NCI-H128 (cell line): ENCODE data around the gene ROR1.
A peak's percentile ranks its signal among the peaks of the same experiment; 100 is the strongest.

Experiments used
- DNase-seq: peaks from one replicate; lab custom pipeline; 2025; ENCODE audit not compliant: unreplicated experiment; lab: John Stamatoyannopoulos, UW

The ROR1 gene

DNA sequence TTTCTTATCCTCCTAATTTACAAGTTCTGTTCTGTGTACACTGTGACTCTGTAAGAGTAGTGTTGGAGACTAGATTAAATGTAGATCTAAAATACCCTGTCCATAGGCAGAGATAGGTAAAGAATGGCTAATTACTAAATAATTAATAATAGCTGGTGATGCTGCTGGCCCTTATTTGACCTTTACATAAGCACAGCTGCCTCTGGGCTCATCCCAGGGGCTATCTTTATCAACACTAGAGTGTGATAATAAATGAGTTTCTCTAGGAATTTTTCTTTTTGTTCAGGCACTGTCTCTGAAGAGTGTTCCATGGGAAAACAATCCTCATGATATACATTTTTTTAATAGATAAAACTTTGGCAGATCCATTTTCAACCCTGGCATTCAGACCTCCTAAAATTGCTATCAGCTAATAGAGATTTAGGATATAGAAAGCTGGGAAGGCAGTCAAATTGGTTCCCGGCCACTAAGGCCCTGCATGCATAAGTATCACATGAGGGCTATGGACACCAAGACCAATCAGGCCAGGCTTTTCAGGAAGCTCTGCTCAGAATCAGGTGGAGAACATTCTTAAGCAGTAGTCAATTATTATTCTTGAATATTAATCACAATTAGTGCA, 107.2 kb downstream of the ROR1 start:
- DNase-seq = no peak

GRCh38 chr1:63882048-63882704, 108.4 kb downstream of the ROR1 start:
- DNase-seq = no peak

GRCh38 chr1:63883494-63884235, 109.8 kb downstream of the ROR1 start:
- no peak for DNase-seq

DNA sequence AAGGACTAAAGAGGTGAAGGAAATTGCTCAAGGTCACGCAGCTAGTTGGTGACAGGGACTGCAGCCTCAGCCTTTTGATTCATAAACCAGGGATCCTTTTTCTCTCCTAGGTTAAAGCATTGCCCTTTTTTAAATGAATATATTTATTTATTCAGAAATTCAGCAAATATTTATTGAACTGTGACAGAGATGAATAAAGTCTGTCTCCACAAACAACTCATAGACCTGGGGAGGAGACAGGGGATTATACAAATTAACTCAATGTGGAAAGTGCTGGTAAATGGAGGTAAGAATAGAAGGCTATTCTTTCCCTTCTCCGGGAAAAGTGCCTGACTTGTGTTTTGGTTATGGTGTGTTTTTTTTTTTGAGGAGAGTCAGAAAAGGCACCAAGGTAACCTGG, 110.7 kb downstream of the ROR1 start:
- DNase-seq = no peak

DNA sequence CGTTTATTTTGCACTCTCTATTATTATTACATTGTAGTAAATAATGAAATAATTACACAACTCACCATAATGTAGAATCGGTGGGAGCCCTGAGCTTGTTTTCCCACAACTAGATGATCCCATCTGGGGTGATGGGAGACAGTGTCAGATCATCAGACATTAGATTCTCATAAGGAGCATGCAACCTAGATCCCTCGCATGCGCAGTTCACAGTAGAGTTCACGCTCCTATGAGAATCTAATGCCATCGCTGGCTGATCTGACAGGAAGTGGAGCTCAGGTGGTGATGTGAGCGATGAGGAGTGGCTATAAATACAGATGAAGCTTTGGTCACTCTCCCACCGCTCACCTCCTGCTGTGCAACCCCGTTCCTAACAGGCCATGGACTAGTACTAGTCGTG, 112.1 kb downstream of the ROR1 start:
- no peak for DNase-seq

- DNase-seq = no peak
Observed at GRCh38 chr1:63886340-63886739, 112.5 kb downstream of the ROR1 start.

- DNase-seq = no peak
Observed at GRCh38 chr1:63887809-63888208, 114.0 kb downstream of the ROR1 start.

- no peak for DNase-seq
Observed at GRCh38 chr1:63888984-63889383, 115.2 kb downstream of the ROR1 start.

DNA sequence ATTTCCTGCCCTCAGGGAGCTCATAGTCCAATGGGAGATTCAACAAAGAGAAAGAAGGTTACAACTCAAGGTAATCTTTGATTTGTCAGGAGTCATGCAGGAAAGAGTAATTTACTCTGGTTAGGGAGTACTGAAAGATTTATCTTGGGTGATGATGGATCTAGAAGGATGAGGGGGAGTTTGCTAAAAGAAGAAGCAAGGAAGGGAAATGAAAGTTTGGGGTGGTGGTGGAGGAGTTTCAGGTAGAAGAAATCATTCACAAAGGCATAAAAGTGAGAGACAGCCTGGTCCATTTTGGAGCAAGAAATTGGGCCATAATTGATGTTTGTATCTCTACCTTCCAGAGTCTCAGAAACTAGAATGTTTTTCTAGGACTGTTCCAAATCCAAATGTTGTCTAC, 116.7 kb downstream of the ROR1 start:
- no peak for DNase-seq

- no peak for DNase-seq
Observed at GRCh38 chr1:63891060-63891690, 117.4 kb downstream of the ROR1 start.

DNA sequence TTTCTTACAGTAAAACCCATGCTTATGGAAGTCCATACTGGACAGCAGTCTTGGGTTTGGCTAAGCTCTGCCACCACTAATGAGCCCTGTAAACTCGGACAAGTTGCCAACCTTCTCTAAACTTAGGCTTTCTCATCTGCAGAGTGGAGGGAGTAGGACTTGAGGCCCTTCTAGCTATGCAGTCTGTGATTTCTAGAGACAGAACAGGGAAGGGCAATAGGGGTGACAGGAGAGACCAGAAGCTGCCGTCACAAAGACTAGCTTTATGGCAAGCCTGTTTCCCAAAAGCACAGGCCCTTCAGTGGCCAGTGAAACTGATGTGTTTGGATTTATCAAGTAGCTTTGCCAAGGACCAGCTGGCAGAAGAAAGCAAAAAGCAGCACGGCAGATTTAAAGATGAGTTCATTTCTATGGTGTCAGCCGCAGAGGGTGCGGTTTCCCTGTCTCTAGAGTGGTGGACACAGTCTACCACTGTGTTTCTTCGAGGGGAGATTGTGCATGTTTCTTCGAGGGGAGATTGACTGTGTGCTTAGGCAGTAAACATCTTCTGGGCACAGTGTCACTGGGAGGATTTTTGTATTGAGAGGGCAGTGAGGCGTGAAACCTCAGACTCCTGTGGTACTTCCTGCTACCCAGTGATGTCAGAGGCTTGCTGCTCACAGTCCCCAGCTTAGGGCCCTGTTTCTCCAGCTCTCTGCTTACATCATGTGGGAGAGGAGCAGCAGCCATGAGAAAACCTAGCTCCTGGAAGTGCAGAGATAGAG, 119.0 kb downstream of the ROR1 start:
- DNase-seq = peak; percentile 46

DNA sequence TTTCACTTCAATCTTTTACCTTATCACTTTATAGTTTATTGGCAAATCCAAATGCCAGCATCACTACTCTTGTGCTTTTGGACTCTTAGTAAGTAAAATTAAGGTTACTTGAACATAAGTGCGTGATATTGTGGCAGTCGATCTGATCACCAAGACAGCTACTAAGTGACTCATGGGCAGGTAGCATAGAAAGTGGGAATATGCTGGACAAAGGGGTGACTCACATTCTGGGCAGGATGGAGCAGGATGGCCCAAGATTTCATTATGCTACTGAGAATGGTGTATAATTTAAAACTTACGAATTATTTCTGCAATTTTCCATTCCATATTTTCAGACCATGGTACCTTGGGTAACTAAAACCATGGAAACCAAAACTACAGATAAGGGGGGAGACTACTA, 120.2 kb downstream of the ROR1 start:
- no peak for DNase-seq

- DNase-seq = no peak
Observed at GRCh38 chr1:63894627-63895265, 120.9 kb downstream of the ROR1 start.

DNA sequence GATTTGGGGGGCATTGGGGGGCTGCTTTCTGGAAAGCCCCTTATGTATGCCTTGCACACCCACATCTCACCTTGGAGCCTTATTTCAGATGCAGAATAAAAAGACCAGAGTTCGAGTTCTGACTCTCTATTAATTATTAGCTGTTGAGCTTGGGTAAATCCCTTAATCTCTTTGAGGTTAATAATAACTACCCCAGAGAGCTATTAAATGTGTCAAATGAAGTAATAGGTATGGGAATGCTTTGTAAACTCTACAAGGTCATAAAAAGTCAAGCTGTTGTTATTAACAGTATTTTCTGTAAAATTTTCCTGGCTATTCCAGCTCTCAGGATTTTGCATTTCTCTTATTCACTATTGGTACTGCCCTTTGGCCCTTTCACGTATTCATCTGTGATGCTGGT, 122.9 kb downstream of the ROR1 start:
- DNase-seq = no peak

DNA sequence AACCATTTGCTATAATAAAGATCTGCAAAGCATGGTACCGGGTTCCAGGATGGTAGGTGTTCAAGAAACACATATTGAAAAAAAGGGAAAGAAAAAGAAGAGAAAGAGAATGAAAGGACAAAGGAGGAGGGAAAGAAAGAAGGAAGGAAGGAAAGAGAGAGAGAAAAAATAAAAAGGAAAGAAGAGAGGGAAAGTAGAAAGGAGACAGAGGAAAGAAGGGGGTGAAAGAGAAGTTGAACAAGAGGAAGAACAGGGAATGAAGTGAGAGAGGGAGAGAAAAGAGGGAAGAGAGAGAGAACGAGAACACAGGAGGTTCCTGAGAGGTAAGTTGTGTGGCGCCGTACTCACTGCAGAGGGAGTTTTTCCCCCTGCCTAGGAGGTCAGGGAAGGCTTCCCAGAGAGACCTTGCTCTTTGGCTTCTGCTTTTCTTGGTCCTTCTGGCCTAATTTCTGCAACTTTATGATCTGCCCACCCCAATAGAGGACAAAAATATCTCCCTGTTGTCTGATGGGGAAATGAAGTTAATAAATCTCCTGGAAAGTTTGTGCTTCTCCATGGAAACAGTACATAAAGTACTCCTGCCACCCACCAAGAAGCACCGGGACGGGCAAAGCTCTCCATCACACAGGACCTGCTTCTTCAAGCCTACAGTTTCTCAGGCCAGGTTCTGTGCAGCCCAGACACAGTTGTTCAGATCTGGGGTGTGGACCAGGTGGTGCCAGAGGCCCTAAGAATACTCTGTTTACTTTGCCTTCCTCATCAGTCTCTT, 124.8 kb downstream of the ROR1 start:
- DNase-seq = no peak

- no peak for DNase-seq
Observed at GRCh38 chr1:63901094-63901493, 127.3 kb downstream of the ROR1 start.

DNA sequence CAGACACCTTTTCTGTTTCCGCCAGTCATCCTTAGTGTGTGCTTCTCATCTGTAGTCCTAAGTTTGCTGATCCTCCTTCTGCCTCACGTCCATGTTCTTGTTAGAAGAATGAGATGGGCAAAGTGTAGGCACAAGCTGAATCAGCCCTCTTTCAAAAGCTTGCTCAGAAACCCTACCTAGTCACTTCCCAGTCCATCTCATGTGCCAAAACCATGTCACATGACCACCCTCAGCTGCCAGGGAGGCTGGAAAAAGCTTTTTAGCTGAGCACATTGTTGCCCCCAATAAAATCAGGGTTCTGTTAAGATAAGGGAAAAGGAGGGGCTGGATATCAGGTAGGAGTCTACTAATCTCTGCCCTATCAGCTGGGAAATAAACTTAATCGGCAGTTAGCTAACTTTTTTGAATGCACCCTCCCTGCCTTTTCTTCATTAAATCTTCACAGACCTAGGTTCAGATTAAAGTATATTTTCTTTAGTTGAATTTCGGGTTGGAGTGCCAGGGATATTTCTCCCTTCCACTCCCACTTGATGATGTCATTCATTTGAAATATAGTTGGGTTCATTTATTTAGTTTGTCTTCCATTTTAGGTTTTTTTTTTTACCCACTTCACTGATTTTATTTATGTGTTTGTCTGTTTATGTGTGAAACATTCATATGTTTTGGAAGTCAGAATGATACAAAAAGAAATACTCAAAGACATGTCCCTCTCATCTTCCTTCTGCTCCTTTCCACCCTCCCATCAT, 129.2 kb downstream of the ROR1 start:
- no peak for DNase-seq

DNA sequence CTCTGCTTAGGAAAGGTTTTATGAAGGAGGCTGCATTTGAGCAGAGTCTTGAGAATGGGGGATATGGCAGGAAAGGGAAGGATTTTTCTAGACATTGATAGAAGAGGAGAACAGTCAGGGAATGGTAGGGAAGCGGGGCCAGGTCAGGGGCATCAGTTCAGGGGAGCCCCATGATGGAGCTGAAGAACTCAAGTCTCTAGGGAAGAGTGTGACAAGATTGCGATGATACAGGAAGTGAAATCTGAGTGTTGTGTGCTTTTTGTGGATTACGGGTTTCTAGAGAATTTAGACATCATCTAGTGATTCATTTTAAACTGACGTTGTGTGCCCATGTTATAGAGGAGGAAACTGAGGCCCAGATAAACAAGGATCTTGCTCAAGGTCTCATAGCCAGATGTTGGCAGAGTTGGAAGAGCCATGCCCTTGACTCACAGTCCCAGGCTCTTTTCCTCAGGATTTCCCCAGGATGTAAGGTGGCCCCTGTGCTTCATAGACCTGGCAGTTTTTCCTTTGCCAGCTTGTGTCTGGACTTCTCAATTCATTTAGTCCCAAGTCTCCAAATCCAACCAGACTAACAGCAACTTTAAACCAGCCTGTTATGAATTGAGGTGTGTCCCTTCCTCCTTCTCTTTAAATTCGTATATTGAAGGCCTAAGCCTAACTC, 130.3 kb downstream of the ROR1 start:
- no peak for DNase-seq

DNA sequence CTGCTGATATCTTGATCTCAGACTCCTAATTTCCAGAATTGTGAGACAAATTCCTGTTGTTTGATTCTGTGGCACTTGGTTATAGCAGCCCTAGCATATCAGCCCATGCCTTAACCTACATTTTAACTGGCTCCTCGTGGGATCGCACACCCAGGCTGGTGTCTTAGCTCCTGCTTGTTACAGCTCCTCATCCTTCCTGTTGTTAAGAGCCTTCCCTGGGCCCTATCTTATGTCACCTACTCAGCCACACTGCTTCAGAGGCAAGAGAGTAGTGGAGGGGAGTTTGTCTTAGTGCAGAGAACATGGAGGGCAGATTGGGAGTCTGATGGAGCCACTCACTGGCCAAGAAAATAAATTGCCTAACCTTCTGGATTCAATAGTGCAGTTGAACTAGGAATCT, 131.0 kb downstream of the ROR1 start:
- DNase-seq = no peak
